GM12878 (cell line): Measurements from ENCODE around the gene LEFTY1. TPM values are rescaled to one million over a fixed set of nuclear protein-coding genes. Genes with fewer than 3 reads are reported as not detected.

Experiments
- ASH2L ChIP-seq: fragments of 300-600, 200-600 bp; sonication (generic); IDR thresholded peaks from 2 replicates; pipeline ENCODE4 v1.6.1; 2017; ENCODE audit warnings: low read depth, mild to moderate bottlenecking, borderline replicate concordance
- BACH1 ChIP-seq: fragments of 450-650 bp; IDR thresholded peaks from 2 replicates; pipeline ENCODE4 v1.6.1; 2017; ENCODE audit warnings: mild to moderate bottlenecking, borderline replicate concordance
- CBFB ChIP-seq: IDR thresholded peaks from 2 replicates; pipeline ENCODE4 v1.6.1; 2016; ENCODE audit warnings: antibody characterized with exemption, low read depth
- CBX5 ChIP-seq: sonication (generic); IDR thresholded peaks from 2 replicates; pipeline ENCODE4 v1.6.1; 2016; ENCODE audit warnings: low read depth, moderate library complexity, mild to moderate bottlenecking, inconsistent platforms
- E2F4 ChIP-seq: IDR thresholded peaks from 2 replicates; pipeline ENCODE4 v1.6.1; 2012; ENCODE audit warnings: low read depth, low read length, improper control_type of control experiment
- EZH2 ChIP-seq: IDR thresholded peaks from 2 replicates; pipeline ENCODE4 v1.6.1; 2012; ENCODE audit warnings: low read depth, mild to moderate bottlenecking, control low read depth, inconsistent platforms, low read length, borderline replicate concordance; ENCODE audit not compliant: control insufficient read depth
- GABPA ChIP-seq: IDR thresholded peaks from 2 replicates; pipeline ENCODE4 v1.6.1; 2014; ENCODE audit warnings: antibody characterized with exemption, low read depth, mild to moderate bottlenecking, inconsistent platforms
- IKZF2 ChIP-seq, 2 experiments: fragments of 450-650 bp; IDR thresholded peaks; 2 replicates each; pipeline ENCODE4 v1.6.1; 2017; ENCODE audit warnings: mild to moderate bottlenecking in 2 of 2, moderate library complexity in 2 of 2
- KDM1A ChIP-seq: fragments of 200-600 bp; sonication (generic); IDR thresholded peaks from 2 replicates; pipeline ENCODE4 v1.6.1; 2016; ENCODE audit warnings: borderline replicate concordance
- KLF5 ChIP-seq: fragments of 450-650 bp; IDR thresholded peaks from 2 replicates; pipeline ENCODE4 v1.6.1; 2014; ENCODE audit warnings: mild to moderate bottlenecking; ENCODE audit not compliant: partially characterized antibody
- MEF2B ChIP-seq: fragments of 450-650 bp; IDR thresholded peaks from 2 replicates; pipeline ENCODE4 v1.6.1; 2018; ENCODE audit warnings: mild to moderate bottlenecking, moderate library complexity; ENCODE audit not compliant: partially characterized antibody, poor library complexity, severe bottlenecking
- MLLT1 ChIP-seq: fragments of 450-650 bp; IDR thresholded peaks from 2 replicates; pipeline ENCODE4 v1.6.1; 2016; ENCODE audit warnings: mild to moderate bottlenecking
- MTA2 ChIP-seq: fragments of 450-650 bp; IDR thresholded peaks from 2 replicates; pipeline ENCODE4 v1.6.1; 2016; ENCODE audit warnings: low read depth, mild to moderate bottlenecking, moderate library complexity
- NFYB ChIP-seq: IDR thresholded peaks from 2 replicates; pipeline ENCODE4 v1.6.1; 2011; ENCODE audit warnings: low read depth, mild to moderate bottlenecking, low read length, improper control_type of control experiment, moderate library complexity; ENCODE audit not compliant: insufficient read depth
- PAX5 ChIP-seq: IDR thresholded peaks from 2 replicates; pipeline ENCODE4 v1.6.1; 2011; ENCODE audit warnings: low read depth, low read length, borderline replicate concordance
- PBX3 ChIP-seq: IDR thresholded peaks from 2 replicates; pipeline ENCODE4 v1.6.1; 2011; ENCODE audit warnings: mild to moderate bottlenecking, low read depth, low read length, moderate library complexity; ENCODE audit not compliant: insufficient replicate concordance
- RB1 ChIP-seq: fragments of 450-650 bp; formaldehyde crosslinking; IDR thresholded peaks from 2 replicates; pipeline ENCODE4 v1.6.1; 2017; ENCODE audit warnings: mild to moderate bottlenecking, borderline replicate concordance
- SPI1 ChIP-seq: IDR thresholded peaks from 2 replicates; pipeline ENCODE4 v1.6.1; 2011; ENCODE audit warnings: low read depth, mild to moderate bottlenecking, low read length, moderate library complexity, borderline replicate concordance; ENCODE audit not compliant: insufficient read depth
- SUZ12 ChIP-seq: fragments of 200-600 bp; sonication (generic); IDR thresholded peaks from one replicate; pipeline ENCODE4 v1.6.1; 2018; ENCODE audit warnings: antibody characterized with exemption, mild to moderate bottlenecking; ENCODE audit not compliant: unreplicated experiment
- TBL1XR1 ChIP-seq: IDR thresholded peaks from 2 replicates; pipeline ENCODE4 v1.6.1; 2012; ENCODE audit warnings: low read depth, low read length, improper control_type of control experiment
- TCF3 ChIP-seq: IDR thresholded peaks from 2 replicates; pipeline ENCODE4 v1.6.1; 2012; ENCODE audit warnings: low read depth, mild to moderate bottlenecking, low read length, borderline replicate concordance; ENCODE audit not compliant: insufficient read depth
- YBX1 ChIP-seq: fragments of 450-650 bp; IDR thresholded peaks from 2 replicates; pipeline ENCODE4 v1.6.1; 2016; ENCODE audit warnings: antibody characterized with exemption
- ZNF687 ChIP-seq: fragments of 450-650 bp; IDR thresholded peaks from 2 replicates; pipeline ENCODE4 v1.6.1; 2017; ENCODE audit warnings: mild to moderate bottlenecking, moderate library complexity
- polyA plus RNA-seq, 11 experiments: library from polyadenylated mRNA; depleted of rRNA in 4 of 11; unstranded in 6 of 11; stranded (reverse) in 5 of 11; fragments of >200 nt; fragmentation: Nextera tagmentation in 4 of 11; fragmentation: Illumina TruSeq in 1 of 11; extraction: Ambion mirVana in 4 of 11; extraction: Trizol in 1 of 11; gene quantifications; 1 replicate in 1 of 11; 2 replicates in 10 of 11; pipeline versions ENCODE4 v1.2.1 to v1.2.3, GENCODE V29; 2011 to 2016; ENCODE audit warnings: inconsistent platforms in 2 of 11, missing spikeins in 2 of 11, low read depth in 1 of 11
- total RNA-seq, 4 experiments: library from RNA; depleted of rRNA in 3 of 4; stranded (reverse); fragments of >200 nt in 3 of 4; fragmentation: Illumina TruSeq in 1 of 4; extraction: Trizol in 1 of 4; gene quantifications; 2 replicates each; pipeline versions ENCODE4 v1.2.1 to v1.2.3, GENCODE V29; 2013 to 2021

LEFTY1 gene
- total and polyA plus RNA-seq, 10 of the 15 experiments (the other 5 are each of a cell fraction or from before 2014, with no cell fraction given): 0.06 TPM; not detected in 8

- TF ChIP-seq MLLT1 (peak; percentile 86; the same call in 1 of the 2 replicates), E2F4 (no peak), SUZ12 (no peak), MEF2B (peak; percentile 13), EZH2 (no peak), PBX3 (peak; percentile 91), BACH1 (peak; percentile 57; the same call in 1 of the 2 replicates), CBX5 (no peak), KDM1A (no peak), TBL1XR1 (peak; percentile 58; the same call in 1 of the 2 replicates), YBX1 (no peak), TCF3 (0 out of 2 replicates have a peak, but pooled peaks have one; percentile 11), CBFB (0 out of 2 replicates have a peak, but pooled peaks have one; percentile 47), PAX5 (no peak; the same call in 1 of the 2 replicates), ASH2L (no peak), RB1 (no peak), KLF5 (no peak), GABPA (peak; percentile 52; the same call in 1 of the 2 replicates), IKZF2 (IDR thresholded peaks at IDR 0.05) (peak; percentile 85 to 88), ZNF687 (peak; percentile 99), NFYB (peak; percentile 65), MTA2 (peak; percentile 81; the same call in 1 of the 2 replicates), SPI1 (peak; percentile 67)
These were observed 8.1 kb upstream of the LEFTY1 start (continued) for GRCh38 chr1:225896937-225897549.
